AG09319 (cell line): ENCODE data around the gene HERPUD2.
"Not testable (repeated sequence)": the region's sequence is repeated elsewhere in the genome, so short reads cannot be mapped to it uniquely, and the experiment has no call there.

Experiments used
- DNase-seq: peaks from one replicate; pipeline ENCODE4 v3.0.0-alpha.2; 2010; ENCODE audit warnings: low read depth; ENCODE audit errors: extremely low read depth
- TF ChIP-seq, protein P1 (sequence below): IDR thresholded peaks from 2 replicates; pipeline ENCODE4 v1.5.1; 2011; ENCODE audit warnings: low read depth, mild to moderate bottlenecking, inconsistent platforms, low read length, moderate library complexity

HERPUD2 gene

DNA sequence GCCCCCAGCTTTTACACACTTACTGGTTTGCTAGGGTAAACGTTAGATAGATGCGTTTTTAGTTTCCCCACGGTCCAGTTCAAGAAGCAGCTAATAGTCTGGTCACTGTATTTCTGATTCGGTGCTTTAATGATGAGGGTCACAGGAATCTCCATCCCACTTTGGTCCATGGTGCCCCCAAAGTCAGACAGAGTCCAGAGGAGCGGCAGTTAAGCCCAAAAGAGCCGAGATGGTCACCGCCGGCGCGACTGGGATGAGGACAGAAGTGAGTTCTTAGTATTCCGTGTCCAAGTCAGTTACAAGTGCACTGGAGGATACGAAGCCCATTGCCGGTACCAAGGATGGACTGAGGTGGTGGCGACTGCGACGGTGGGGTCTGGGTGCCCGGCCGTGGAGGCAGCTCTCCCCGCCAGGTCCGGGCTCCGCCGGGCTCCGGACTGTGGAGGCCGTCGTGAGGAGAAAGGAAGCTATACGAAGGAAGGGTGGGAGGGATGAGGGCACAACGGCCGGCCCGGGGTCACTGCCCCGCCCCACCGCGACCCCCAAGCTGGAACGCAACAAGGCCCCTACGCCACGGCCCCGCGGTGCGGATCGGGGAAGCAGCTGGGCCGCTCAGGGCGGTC is 663 bp downstream of the HERPUD2 start:
- TF ChIP-seq, protein P1, sequence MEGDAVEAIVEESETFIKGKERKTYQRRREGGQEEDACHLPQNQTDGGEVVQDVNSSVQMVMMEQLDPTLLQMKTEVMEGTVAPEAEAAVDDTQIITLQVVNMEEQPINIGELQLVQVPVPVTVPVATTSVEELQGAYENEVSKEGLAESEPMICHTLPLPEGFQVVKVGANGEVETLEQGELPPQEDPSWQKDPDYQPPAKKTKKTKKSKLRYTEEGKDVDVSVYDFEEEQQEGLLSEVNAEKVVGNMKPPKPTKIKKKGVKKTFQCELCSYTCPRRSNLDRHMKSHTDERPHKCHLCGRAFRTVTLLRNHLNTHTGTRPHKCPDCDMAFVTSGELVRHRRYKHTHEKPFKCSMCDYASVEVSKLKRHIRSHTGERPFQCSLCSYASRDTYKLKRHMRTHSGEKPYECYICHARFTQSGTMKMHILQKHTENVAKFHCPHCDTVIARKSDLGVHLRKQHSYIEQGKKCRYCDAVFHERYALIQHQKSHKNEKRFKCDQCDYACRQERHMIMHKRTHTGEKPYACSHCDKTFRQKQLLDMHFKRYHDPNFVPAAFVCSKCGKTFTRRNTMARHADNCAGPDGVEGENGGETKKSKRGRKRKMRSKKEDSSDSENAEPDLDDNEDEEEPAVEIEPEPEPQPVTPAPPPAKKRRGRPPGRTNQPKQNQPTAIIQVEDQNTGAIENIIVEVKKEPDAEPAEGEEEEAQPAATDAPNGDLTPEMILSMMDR, result no peak
- DNase-seq, result no peak

DNA sequence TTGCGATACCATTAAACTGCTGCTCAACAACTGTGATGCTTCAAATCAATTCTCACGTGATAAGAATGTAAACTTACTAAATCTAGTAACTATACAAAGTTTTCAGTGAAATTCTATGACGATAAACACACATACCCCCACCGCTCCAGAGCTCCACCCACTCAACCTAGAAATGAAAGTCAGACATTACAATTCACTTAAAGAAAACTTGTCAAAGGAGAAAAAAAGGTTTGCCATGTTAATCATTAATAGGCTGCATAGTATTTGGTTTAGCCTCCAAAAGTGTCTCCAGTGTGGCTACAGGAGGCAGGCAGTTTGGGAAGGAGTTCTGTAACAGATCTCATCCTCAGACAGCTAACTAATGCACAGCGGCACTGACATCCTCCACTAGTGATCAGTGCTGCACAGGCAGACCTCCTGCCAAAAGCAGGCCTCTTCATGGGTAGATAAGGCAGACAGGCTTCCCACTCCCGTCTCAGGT is 3.1 kb downstream of the HERPUD2 start:
- DNase-seq, result no peak

DNA sequence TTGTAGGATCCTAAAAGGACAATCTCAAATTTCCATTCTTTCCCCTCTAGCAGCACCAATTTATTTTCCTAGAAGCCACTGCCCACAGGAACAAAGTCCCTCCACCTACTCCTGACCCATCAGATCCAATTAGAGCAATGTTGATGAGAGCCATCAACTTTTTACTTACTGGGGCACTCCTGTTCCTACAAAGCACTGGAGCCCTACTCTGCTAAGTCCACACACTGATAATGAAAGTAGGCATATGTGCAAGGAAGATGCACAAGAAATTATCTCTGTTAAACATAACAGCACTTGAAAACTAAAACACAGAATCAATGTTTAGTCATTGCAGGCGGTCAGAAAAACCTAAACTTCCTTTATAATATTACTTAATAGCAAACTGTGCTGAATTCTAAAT is 3.6 kb downstream of the HERPUD2 start:
- TF ChIP-seq, protein P1, result no peak
- no peak for DNase-seq

More for the DNA sequence above, 3.1 kb downstream of the HERPUD2 start:
- TF ChIP-seq, protein P1, result no peak

DNA sequence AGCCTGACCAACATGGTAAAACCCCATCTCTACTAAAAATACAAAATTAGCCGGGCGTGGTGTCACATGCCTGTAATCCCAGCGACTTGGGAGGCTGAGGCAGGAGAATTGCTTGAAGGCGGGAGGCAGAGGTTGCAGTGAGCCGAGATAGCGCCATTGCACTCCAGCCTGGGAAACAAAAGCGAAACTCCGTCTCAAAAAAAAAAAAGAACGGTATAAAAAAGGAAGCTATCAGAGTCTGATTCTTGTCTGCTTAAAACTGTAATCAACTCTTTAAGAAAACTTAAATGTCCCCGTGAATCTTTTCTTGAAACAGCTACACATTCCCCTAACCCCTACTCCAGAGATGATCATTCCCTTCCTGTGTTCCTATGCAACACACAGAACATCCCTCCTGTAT is 4.3 kb downstream of the HERPUD2 start:
- DNase-seq, result not testable (repeated sequence)

DNA sequence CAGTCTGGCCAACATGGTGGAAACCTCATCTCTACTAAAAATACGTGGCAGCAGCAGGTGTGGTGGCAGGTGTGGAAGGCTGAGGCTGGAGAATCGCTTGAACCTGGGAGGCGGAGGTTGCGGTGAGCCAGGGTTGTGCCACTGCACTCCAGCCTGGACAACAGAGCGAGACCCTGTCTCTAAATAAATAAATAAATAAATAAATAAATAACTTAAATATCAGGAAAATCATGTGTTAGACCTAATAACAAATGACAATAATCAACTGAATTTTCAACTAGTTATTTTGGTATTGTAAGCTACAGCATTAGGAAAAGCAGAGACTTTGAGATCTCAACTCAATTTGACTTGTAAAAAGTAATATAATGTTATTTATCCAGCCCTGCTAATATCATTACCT is 9.2 kb downstream of the HERPUD2 start:
- no peak for DNase-seq
- TF ChIP-seq, protein P1, result no peak

DNA sequence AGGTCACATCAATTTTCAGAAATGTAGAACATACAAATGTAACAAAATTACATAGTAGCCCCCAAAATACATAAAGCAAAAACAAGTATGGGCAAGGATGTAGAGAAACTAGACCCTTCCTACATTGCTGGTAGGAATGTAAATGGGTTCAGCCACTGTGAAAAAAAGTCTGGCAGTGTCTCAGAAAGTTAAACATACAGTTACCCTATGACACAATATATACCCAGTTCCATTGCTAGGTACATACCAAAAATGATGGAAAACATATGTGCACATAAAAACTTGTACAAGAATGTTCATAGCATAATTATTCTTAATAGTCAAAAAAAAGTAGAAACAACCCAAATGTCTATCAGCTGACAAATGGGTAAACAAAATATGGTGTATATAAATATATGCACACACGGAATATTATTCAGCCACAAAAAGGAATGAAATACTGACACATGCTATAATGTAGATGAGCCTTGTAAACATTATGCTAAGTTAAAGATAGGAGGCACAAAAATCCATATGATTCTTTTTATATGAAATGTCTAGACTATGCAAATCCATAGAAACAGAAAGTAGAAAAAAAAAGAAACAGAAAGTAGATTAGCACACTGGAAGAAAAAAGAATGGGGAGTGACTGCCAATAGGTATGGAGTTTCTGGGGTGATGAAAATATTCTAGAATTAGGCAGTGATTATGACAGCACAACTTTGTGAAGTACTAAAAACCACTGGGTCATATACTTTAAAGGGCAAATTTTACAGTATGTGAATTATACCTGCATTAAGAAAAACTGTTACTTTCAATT is 13.5 kb downstream of the HERPUD2 start:
- TF ChIP-seq, protein P1, result no peak
- no peak for DNase-seq

DNA sequence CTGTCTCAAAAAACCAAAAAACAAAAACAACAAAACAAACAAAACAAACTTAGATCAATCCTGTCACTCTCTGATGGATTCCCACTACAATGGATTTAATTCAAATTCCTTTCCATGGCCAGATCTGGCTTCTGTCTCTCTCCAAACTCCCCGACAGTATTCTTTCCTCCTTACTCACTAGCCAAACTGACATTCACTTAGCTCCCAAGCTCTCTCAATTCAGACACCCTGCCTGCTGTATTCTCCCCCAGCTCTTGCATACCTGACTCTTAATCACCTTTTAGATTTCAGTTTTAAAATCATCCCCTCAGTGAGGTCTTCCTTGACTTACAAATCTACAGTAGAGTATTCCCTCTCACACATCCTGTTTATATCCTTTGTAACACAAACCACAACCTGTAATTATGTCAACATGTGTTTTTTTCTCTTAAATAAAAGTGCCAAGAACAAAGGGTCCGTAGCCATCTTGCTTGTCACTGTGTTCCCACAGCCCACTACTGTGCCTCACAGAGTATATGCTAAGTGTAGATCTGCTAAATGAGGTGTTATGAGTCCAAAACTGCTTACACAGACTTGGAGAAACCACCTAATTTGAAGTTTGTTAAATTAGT is 14.4 kb downstream of the HERPUD2 start:
- DNase-seq, result no peak
- TF ChIP-seq, protein P1, result no peak
